ENCODE measurements around the gene LARGE1.

LARGE1 gene

GRCh38 chr22:33829546-33830280 lies 90.6 kb downstream of the LARGE1 start:
- no peak overlapping the region for H3K27ac ChIP-seq
- TF ChIP-seq, protein P1, sequence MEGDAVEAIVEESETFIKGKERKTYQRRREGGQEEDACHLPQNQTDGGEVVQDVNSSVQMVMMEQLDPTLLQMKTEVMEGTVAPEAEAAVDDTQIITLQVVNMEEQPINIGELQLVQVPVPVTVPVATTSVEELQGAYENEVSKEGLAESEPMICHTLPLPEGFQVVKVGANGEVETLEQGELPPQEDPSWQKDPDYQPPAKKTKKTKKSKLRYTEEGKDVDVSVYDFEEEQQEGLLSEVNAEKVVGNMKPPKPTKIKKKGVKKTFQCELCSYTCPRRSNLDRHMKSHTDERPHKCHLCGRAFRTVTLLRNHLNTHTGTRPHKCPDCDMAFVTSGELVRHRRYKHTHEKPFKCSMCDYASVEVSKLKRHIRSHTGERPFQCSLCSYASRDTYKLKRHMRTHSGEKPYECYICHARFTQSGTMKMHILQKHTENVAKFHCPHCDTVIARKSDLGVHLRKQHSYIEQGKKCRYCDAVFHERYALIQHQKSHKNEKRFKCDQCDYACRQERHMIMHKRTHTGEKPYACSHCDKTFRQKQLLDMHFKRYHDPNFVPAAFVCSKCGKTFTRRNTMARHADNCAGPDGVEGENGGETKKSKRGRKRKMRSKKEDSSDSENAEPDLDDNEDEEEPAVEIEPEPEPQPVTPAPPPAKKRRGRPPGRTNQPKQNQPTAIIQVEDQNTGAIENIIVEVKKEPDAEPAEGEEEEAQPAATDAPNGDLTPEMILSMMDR (IDR thresholded peaks at IDR 0.05): no peak
- TF ChIP-seq ZFX (IDR thresholded peaks at IDR 0.05; ENCODE audit: borderline replicate concordance): no peak

- TF ChIP-seq, protein P1 (IDR thresholded peaks at IDR 0.05): no peak
These were observed 92.0 kb downstream of the LARGE1 start for GRCh38 chr22:33828302-33828701.

DNA sequence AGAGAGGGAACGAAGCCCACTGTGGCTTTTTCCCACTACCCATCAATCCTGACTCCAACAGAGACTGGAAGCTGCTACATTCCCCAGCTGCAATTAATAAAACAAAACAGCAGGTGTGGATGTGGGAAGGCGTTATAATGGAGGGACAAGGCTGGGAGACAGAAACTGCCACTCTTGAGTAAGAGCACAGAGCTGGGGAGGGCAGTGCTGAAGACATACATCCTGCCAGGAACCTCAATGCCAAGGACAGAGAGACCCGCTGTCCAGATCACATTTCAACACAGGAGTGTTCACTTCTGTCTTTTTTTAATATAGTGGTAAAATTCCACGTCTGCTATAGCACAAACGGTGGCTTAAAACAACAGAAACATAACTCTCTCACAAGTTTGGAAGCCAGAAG lies 94.5 kb downstream of the LARGE1 start:
- TF ChIP-seq, protein P1 (IDR thresholded peaks at IDR 0.05): no peak
- TF ChIP-seq ZFX (IDR thresholded peaks at IDR 0.05; ENCODE audit: borderline replicate concordance): no peak
- no peak overlapping the region for H3K27ac ChIP-seq

More at GRCh38 chr22:33828302-33828701, 92.0 kb downstream of the LARGE1 start:
- H3K27ac ChIP-seq: no peak overlapping the region

GRCh38 chr22:33823552-33823951 lies 96.7 kb downstream of the LARGE1 start:
- H3K27ac ChIP-seq: no peak overlapping the region
- TF ChIP-seq, protein P1 (IDR thresholded peaks at IDR 0.05): no peak
- TF ChIP-seq ZFX (IDR thresholded peaks at IDR 0.05; ENCODE audit: borderline replicate concordance): no peak

DNA sequence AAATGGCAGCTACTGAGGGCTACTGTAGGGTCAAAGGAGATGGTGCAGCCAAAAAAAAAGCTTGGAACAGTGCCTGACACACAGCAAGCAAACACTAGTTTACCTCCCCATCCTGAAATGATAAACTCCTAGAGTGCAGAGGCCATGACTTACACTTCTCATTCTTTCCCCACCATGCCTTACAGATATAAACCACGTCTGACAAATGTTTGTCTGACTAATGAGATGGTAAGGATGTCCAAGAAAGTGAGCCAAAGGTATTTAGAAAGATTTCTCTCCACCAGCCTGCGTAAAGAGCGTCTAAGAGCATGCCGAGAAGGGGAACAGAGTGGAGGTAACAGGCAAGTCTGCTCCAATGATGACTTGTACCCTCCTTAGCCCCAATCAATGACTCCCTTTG lies 99.0 kb downstream of the LARGE1 start:
- TF ChIP-seq, protein P1 (IDR thresholded peaks at IDR 0.05): no peak
- no peak for TF ChIP-seq ZFX (IDR thresholded peaks at IDR 0.05; ENCODE audit: borderline replicate concordance)
- H3K27ac ChIP-seq: no peak overlapping the region

- H3K27ac ChIP-seq: no peak overlapping the region
- TF ChIP-seq, protein P1 (IDR thresholded peaks at IDR 0.05): no peak
- TF ChIP-seq ZFX (IDR thresholded peaks at IDR 0.05; ENCODE audit: borderline replicate concordance): no peak
These were observed 100.5 kb downstream of the LARGE1 start for GRCh38 chr22:33819743-33820142.

GRCh38 chr22:33817512-33818127 lies 102.7 kb downstream of the LARGE1 start:
- no peak overlapping the region for H3K27ac ChIP-seq
- no peak for TF ChIP-seq ZFX (IDR thresholded peaks at IDR 0.05; ENCODE audit: borderline replicate concordance)
- TF ChIP-seq, protein P1 (IDR thresholded peaks at IDR 0.05): no peak
